K562 (cell line): ENCODE results near the gene PPCDC. TPM values are rescaled to one million over a fixed set of nuclear protein-coding genes. Genes with fewer than 3 reads are reported as not detected.

Experiments
- ATAC-seq: fragments of 200-7000 bp; cut with Tn5 transposase; 3 replicates; pipeline ENCODE4 v1.9.1; 2020; ENCODE audit warnings: moderate library complexity
- BruUV-seq: library from RNA; stranded (reverse); fragments of 400-500 nt; replicated peaks from 2 replicates; lab custom pipeline; 2021; lab: Mats Ljungman, UMichigan
- CTCF ChIA-PET: fragments of 300-600 bp; formaldehyde crosslinking; extraction: SDS; loops from one replicate; lab custom pipeline; 2021; ENCODE audit warnings: low intra/inter-chr PET ratio; lab: Yijun Ruan, JAX
- POLR2A ChIA-PET: fragments of 300-600, 350-650 bp; sonication (Branson Sonifier 250); formaldehyde crosslinking; extraction: SDS; loops from one replicate; lab custom pipeline; 2021; ENCODE audit warnings: antibody characterized with exemption, inconsistent platforms; lab: Yijun Ruan, JAX
- DNase-seq, 4 experiments: peaks; one replicate each; pipeline versions ENCODE4 v3.0.0 to v3.0.0-alpha.2; 2011 to 2018; ENCODE audit warnings: low spot score in 3 of 4, mixed read lengths in 3 of 4; ENCODE audit errors: extremely low read depth in 1 of 4
- FAIRE-seq: peaks from 2 replicates; lab custom pipeline; 2011; peaks lifted over from hg19 to GRCh38; lab: Jason Lieb, UNC
- H2AFZ ChIP-seq: 2 replicates; pipeline ENCODE4 v1.6.0; 2011; ENCODE audit warnings: low read depth, low read length, control low read depth, inconsistent platforms
- H3K27ac ChIP-seq: fragments of 200-600 bp; 3 replicates; pipeline ENCODE4 v1.8.0; 2011; ENCODE audit warnings: low read depth, mild to moderate bottlenecking, control low read depth, inconsistent platforms, low read length, moderate library complexity, mixed read lengths; ENCODE audit errors: extremely low read depth
- H3K27me3 ChIP-seq, 2 experiments: fragments of 300-600 bp in 1 of 2; 2 replicates in 1 of 2; 3 replicates in 1 of 2; pipeline versions ENCODE4 v1.6.0 to v1.8.0; 2011; ENCODE audit warnings: inconsistent platforms in 2 of 2, low read length in 2 of 2, mild to moderate bottlenecking in 1 of 2, mixed read lengths in 1 of 2, moderate library complexity in 1 of 2; ENCODE audit not compliant: control insufficient read depth in 2 of 2, insufficient read depth in 2 of 2
- H3K36me3 ChIP-seq: fragments of 300-600 bp; 3 replicates; pipeline ENCODE4 v1.8.0; 2011; ENCODE audit warnings: mild to moderate bottlenecking, low read length, inconsistent platforms; ENCODE audit not compliant: control insufficient read depth, insufficient read depth
- H3K4me1 ChIP-seq, 2 experiments: fragments of 200-600 bp in 1 of 2; replicated peaks in 1 of 2; 2 replicates in 1 of 2; 3 replicates in 1 of 2; pipeline versions ENCODE4 v1.5.1 to v1.8.0; 2011; ENCODE audit warnings: inconsistent platforms in 2 of 2, low read length in 2 of 2, mild to moderate bottlenecking in 1 of 2, mixed read lengths in 1 of 2, moderate library complexity in 1 of 2; ENCODE audit not compliant: control insufficient read depth in 2 of 2, insufficient read depth in 2 of 2
- H3K4me2 ChIP-seq: 2 replicates; pipeline ENCODE4 v1.6.1; 2011; ENCODE audit warnings: low read length, control low read depth, inconsistent platforms, mixed read lengths; ENCODE audit not compliant: insufficient read depth
- H3K4me3 ChIP-seq: fragments of 200-600 bp; sonication (generic), shearing (Covaris generic); 2 replicates; pipeline ENCODE4 v1.5.1; 2016; ENCODE audit warnings: control low read depth, inconsistent platforms
- H3K79me2 ChIP-seq: fragments of 200-600 bp; 3 replicates; pipeline ENCODE4 v1.8.0; 2011; ENCODE audit warnings: low read length, inconsistent platforms; ENCODE audit not compliant: control insufficient read depth, insufficient read depth
- H3K9ac ChIP-seq, 2 experiments: 2 replicates each; pipeline versions ENCODE4 v1.6.0 to v1.6.1; 2011; ENCODE audit warnings: low read depth in 2 of 2, low read length in 2 of 2, control low read depth in 1 of 2, inconsistent platforms in 1 of 2, mild to moderate bottlenecking in 1 of 2, mixed read lengths in 1 of 2; ENCODE audit not compliant: insufficient read depth in 1 of 2
- H3K9me1 ChIP-seq: one replicate; pipeline ENCODE4 v1.6.0; 2011; ENCODE audit warnings: inconsistent platforms, mild to moderate bottlenecking, low read length, moderate library complexity; ENCODE audit not compliant: control insufficient read depth, insufficient read depth
- H3K9me3 ChIP-seq: replicated peaks from 2 replicates; pipeline ENCODE4 v1.5.1; 2011; ENCODE audit warnings: low read depth, low read length, inconsistent platforms; ENCODE audit not compliant: control insufficient read depth, insufficient read depth
- H4K20me1 ChIP-seq: replicated peaks from 2 replicates; pipeline ENCODE4 v1.6.1; 2011; ENCODE audit warnings: low read length, inconsistent platforms, mixed read lengths; ENCODE audit not compliant: control insufficient read depth, insufficient read depth
- CHD2 ChIP-seq: IDR thresholded peaks from 2 replicates; pipeline ENCODE4 v1.6.1; 2011; ENCODE audit warnings: low read depth, low read length
- FOXP4 ChIP-seq: sonication (generic); formaldehyde crosslinking; IDR thresholded peaks from 2 replicates; pipeline ENCODE4 v1.8.0; 2022; ENCODE audit warnings: mild to moderate bottlenecking, missing genetic modification reagents, borderline replicate concordance
- HMBOX1 ChIP-seq: sonication (generic); IDR thresholded peaks from 2 replicates; pipeline ENCODE4 v1.6.1; 2016
- MCM3 ChIP-seq: fragments of 450-650 bp; IDR thresholded peaks from 2 replicates; pipeline ENCODE4 v1.6.1; 2016
- MIER1 ChIP-seq: fragments of 450-650 bp; IDR thresholded peaks from 2 replicates; pipeline ENCODE4 v1.6.1; 2016; ENCODE audit warnings: antibody characterized with exemption, mild to moderate bottlenecking, low read depth
- MXI1 ChIP-seq: IDR thresholded peaks from 2 replicates; pipeline ENCODE4 v1.6.1; 2011; ENCODE audit warnings: low read depth, mild to moderate bottlenecking, improper control_type of control experiment, low read length
- NKRF ChIP-seq: fragments of 450-650 bp; IDR thresholded peaks from 2 replicates; pipeline ENCODE4 v1.6.1; 2016; ENCODE audit warnings: borderline replicate concordance
- NR3C1 ChIP-seq: sonication (generic); formaldehyde crosslinking; IDR thresholded peaks from 2 replicates; pipeline ENCODE4 v1.8.1; 2022; ENCODE audit warnings: missing genetic modification reagents
- RCOR1 ChIP-seq, 2 experiments: IDR thresholded peaks; 2 replicates each; pipeline ENCODE4 v1.6.1; 2012; ENCODE audit warnings: low read depth in 2 of 2, low read length in 2 of 2, borderline replicate concordance in 1 of 2, improper control_type of control experiment in 1 of 2
- ZBTB43 ChIP-seq: sonication (generic); formaldehyde crosslinking; IDR thresholded peaks from 2 replicates; pipeline ENCODE4 v1.8.0; 2023; ENCODE audit warnings: mild to moderate bottlenecking, missing genetic modification reagents
- ZNF197 ChIP-seq: fragments of 200-800 bp; sonication (Bioruptor generic); IDR thresholded peaks from 2 replicates; pipeline ENCODE4 v1.6.1; 2016; ENCODE audit warnings: low read depth, missing genetic modification characterization, missing compliant biosample characterization
- ZNF584 ChIP-seq: fragments of 200-800 bp; sonication (Bioruptor generic); IDR thresholded peaks from 2 replicates; pipeline ENCODE4 v1.6.1; 2016; ENCODE audit warnings: low read depth, mild to moderate bottlenecking, missing genetic modification characterization, missing compliant biosample characterization
- ZNF644 ChIP-seq: fragments of 200-800 bp; sonication (Bioruptor generic); IDR thresholded peaks from 2 replicates; pipeline ENCODE4 v1.6.1; 2016; ENCODE audit warnings: low read depth, missing genetic modification characterization, missing compliant biosample characterization
- whole genome bisulfite sequencing: fragments of 100-300 bp; shearing (Covaris generic); methylation state at CpG from one replicate; pipeline ENCODE4 v1.1.6; 2016; ENCODE audit warnings: low coverage, mixed read lengths; ENCODE audit not compliant: insufficient coverage; ENCODE audit errors: missing lambda C conversion rate; 5-methylcytosine and 5-hydroxymethylcytosine counted together
- in situ Hi-C: fragments of 300-500 bp; cut with MboI; formaldehyde crosslinking; loops from 4 replicates; pipeline ENCODE4 v1.15.0; 2018; ENCODE audit warnings: inconsistent platforms, mixed read lengths
- intact Hi-C: fragments of 100-400 bp; cut with micrococcal nuclease; formaldehyde crosslinking; loops from 2 replicates; pipeline ENCODE4 v1.14.2; 2022
- polyA plus RNA-seq, 8 experiments: library from polyadenylated mRNA; depleted of rRNA in 4 of 8; stranded (reverse) in 5 of 8; unstranded in 3 of 8; fragments of >200 nt; fragmentation: Nextera tagmentation in 2 of 8; fragmentation: Illumina TruSeq in 1 of 8; extraction: Ambion mirVana in 2 of 8; extraction: Trizol in 1 of 8; gene quantifications; 2 replicates each; pipeline versions ENCODE4 v1.2.1 to v1.2.3, GENCODE V29; 2011 to 2014; ENCODE audit warnings: inconsistent platforms in 1 of 8, missing spikeins in 1 of 8
- total RNA-seq, 7 experiments: library from RNA; depleted of rRNA in 6 of 7; stranded (reverse); fragments of >200 nt in 6 of 7; fragmentation: Illumina TruSeq in 2 of 7; extraction: Trizol in 2 of 7; gene quantifications; 2 replicates each; pipeline versions ENCODE4 v1.2.1 to v1.2.3, GENCODE V29; 2011 to 2021; ENCODE audit warnings: low replicate concordance in 1 of 7

The PPCDC gene
- total and polyA plus RNA-seq, 9 of the 15 experiments (the other 6 are each of a cell fraction or from before 2014, with no cell fraction given): 10.9 to 53.6 (median 16.7) TPM

- Histone ChIP-seq H3K4me2 (peak within 1 kb of the TSS; percentile 58), H3K9me3 (no peaks in the 10 kb centered on the region), H3K27me3 (peaks cover 13 to 40% of the 10 kb centered on the region in 2 experiments), H3K4me3 (peak within 1 kb of the TSS; percentile 41), H3K4me1 (peaks cover 0 to 14% of the 10 kb centered on the region in 2 experiments; a peak in 2 of 5 replicates), H3K79me2 (no peaks in the 10 kb centered on the region), H3K9me1 (peaks cover 2% of the 10 kb centered on the region), H3K36me3 (no peaks in the 10 kb centered on the region), H3K9ac (peak within 1 kb of the TSS in 1 of 2 experiments; percentile 85; a peak in 2 of 4 replicates), H3K27ac (no peak within 1 kb of the TSS), H2AFZ (peak within 1 kb of the TSS; percentile 70; the same call in 1 of the 2 replicates), H4K20me1 (peaks cover 8% of the 10 kb centered on the region)
- FAIRE-seq (peak; percentile 89), ATAC-seq (peak; percentile 98), DNase-seq (peak; percentile 95 to 99 (median 98))
- CTCF ChIA-PET: interaction anchor here (0.6 kb wide), 1 partner anchor 220 kb away, joined by 3 read pairs; no protein-coding TSS in a partner anchor
- BruUV-seq: no TSS peak
- POLR2A ChIA-PET: interaction anchor here (0.6 to 1.2 kb wide), 4 partner anchors 11 to 350 kb away, joined by 3 to 5 read pairs (median 4); no protein-coding TSS in a partner anchor
- in situ Hi-C loops (no loop called here), intact Hi-C loops (no loop called here)
- WGBS: under 1% methylated on average over 37 of the region's 58 CpGs
- peak; percentile 93 for TF ChIP-seq ZNF197 (CRISPR knock-in tag)
- TF ChIP-seq MCM3: no peak
- TF ChIP-seq ZNF584 (CRISPR knock-in tag): peak; percentile 58; the same call in 1 of the 2 replicates
- peak in 1 of 2 experiments; percentile 88; a peak in 2 of 4 replicates for TF ChIP-seq RCOR1 (IDR thresholded peaks at IDR 0.05; ENCODE audit: borderline replicate concordance in 1 of 2, low read depth in 2 of 2, low read length in 2 of 2)
- TF ChIP-seq HMBOX1: peak; percentile 50; the same call in 1 of the 2 replicates
- peak; percentile 96 for TF ChIP-seq MIER1
- TF ChIP-seq CHD2: peak; percentile 97
- peak; percentile 43; the same call in 1 of the 2 replicates for TF ChIP-seq FOXP4 (CRISPR knock-in tag)
- peak; percentile 95 for TF ChIP-seq ZNF644 (tag)
- TF ChIP-seq NR3C1 (CRISPR knock-in tag): 0 out of 2 replicates have a peak, but pooled peaks have one; percentile 65
- peak; percentile 44; the same call in 1 of the 2 replicates for TF ChIP-seq NKRF
- no peak for TF ChIP-seq MXI1
- TF ChIP-seq ZBTB43 (CRISPR knock-in tag): 0 out of 2 replicates have a peak, but pooled peaks have one; percentile 55
These were observed 28.1 kb upstream of the PPCDC start, which contains the start of gene SCAMP5 for GRCh38 chr15:74995182-74995778. SCAMP5 (plus strand) TSS chr15:74995563; CDS start chr15:75011840, 16,277 bp downstream.
